CD14-positive monocyte (primary cell): ENCODE results near the gene PRR5. TPM values are rescaled to one million over a fixed set of nuclear protein-coding genes. Genes with fewer than 3 reads are reported as not detected.
A peak's percentile ranks its signal among the peaks of the same experiment; 100 is the strongest.

Source experiments
- DNase-seq, 3 donors: peaks; one replicate each; pipeline ENCODE4 v3.0.0-alpha.2; 2011 to 2022
- H2AFZ ChIP-seq: 2 replicates; pipeline ENCODE4 v1.6.0; 2012; ENCODE audit warnings: mild to moderate bottlenecking, low read depth, low read length, inconsistent platforms; ENCODE audit not compliant: insufficient read depth, poor library complexity, severe bottlenecking
- H3K27ac ChIP-seq, 2 donors: 1 replicate in 1 of 2; 2 replicates in 1 of 2; pipeline ENCODE4 v1.5.1; 2012 to 2013; ENCODE audit warnings: low read length in 2 of 2, control low read depth in 1 of 2, inconsistent platforms in 1 of 2, low read depth in 1 of 2, mild to moderate bottlenecking in 1 of 2
- H3K27me3 ChIP-seq, 2 donors: one replicate each; pipeline versions ENCODE4 v1.6.0 to v1.6.1; 2011 to 2013; ENCODE audit warnings: low read length in 2 of 2; ENCODE audit not compliant: control insufficient read depth in 2 of 2, insufficient read depth in 2 of 2
- H3K36me3 ChIP-seq, 2 donors: replicated peaks in 1 of 2; 1 replicate in 1 of 2; 2 replicates in 1 of 2; pipeline versions ENCODE4 v1.5.1 to v1.6.1; 2012 to 2013; ENCODE audit warnings: low read length in 2 of 2, control low read depth in 1 of 2, inconsistent platforms in 1 of 2, mild to moderate bottlenecking in 1 of 2; ENCODE audit not compliant: insufficient read depth in 2 of 2, control insufficient read depth in 1 of 2
- H3K4me1 ChIP-seq, 2 donors: 1 replicate in 1 of 2; 2 replicates in 1 of 2; pipeline versions ENCODE4 v1.5.1 to v1.6.1; 2012 to 2013; ENCODE audit warnings: low read length in 2 of 2, control low read depth in 1 of 2, inconsistent platforms in 1 of 2, mild to moderate bottlenecking in 1 of 2, moderate library complexity in 1 of 2; ENCODE audit not compliant: insufficient read depth in 2 of 2, control insufficient read depth in 1 of 2
- H3K4me2 ChIP-seq: replicated peaks from 2 replicates; pipeline ENCODE3; 2012; ENCODE audit warnings: low read length, moderate library complexity, mild to moderate bottlenecking; ENCODE audit not compliant: poor library complexity, severe bottlenecking; ENCODE audit errors: extremely low read depth
- H3K4me3 ChIP-seq, 3 experiments: fragments of 200-600 bp in 1 of 3; sonication (generic) in 1 of 3; replicated peaks in 1 of 3; 1 replicate in 2 of 3; 2 replicates in 1 of 3; pipeline ENCODE4 v1.5.1; 2011 to 2013; ENCODE audit warnings: low read length in 3 of 3, mild to moderate bottlenecking in 3 of 3, control low read depth in 2 of 3, low read depth in 2 of 3, inconsistent platforms in 1 of 3, moderate library complexity in 1 of 3
- H3K79me2 ChIP-seq: 2 replicates; pipeline ENCODE4 v1.6.0; 2012; ENCODE audit warnings: mild to moderate bottlenecking, control low read depth, inconsistent platforms, low read length, moderate library complexity; ENCODE audit not compliant: insufficient read depth
- H3K9ac ChIP-seq: 2 replicates; pipeline ENCODE4 v1.6.0; 2017; ENCODE audit warnings: low read length, mild to moderate bottlenecking; ENCODE audit not compliant: insufficient read depth, poor library complexity, severe bottlenecking
- H3K9me3 ChIP-seq, 2 donors: replicated peaks in 1 of 2; 1 replicate in 1 of 2; 2 replicates in 1 of 2; pipeline versions ENCODE4 v1.5.1 to v1.6.1; 2012 to 2013; ENCODE audit warnings: low read length in 2 of 2, control low read depth in 1 of 2; ENCODE audit not compliant: control insufficient read depth in 1 of 2, insufficient read depth in 1 of 2
- H4K20me1 ChIP-seq: 2 replicates; pipeline ENCODE4 v1.6.0; 2012; ENCODE audit warnings: mild to moderate bottlenecking, low read length, control low read depth, moderate library complexity; ENCODE audit not compliant: insufficient read depth
- H3K27ac Mint-ChIP-seq, 7 donors: one replicate each; pipeline ENCODE4 v1.8.0; 2020; ENCODE audit warnings: mild to moderate bottlenecking in 7 of 7, mixed read lengths in 7 of 7, moderate library complexity in 6 of 7, inconsistent platforms in 2 of 7
- H3K27me3 Mint-ChIP-seq, 3 donors: one replicate each; pipeline ENCODE4 v1.8.0; 2021 to 2022; ENCODE audit warnings: low read depth in 3 of 3, mild to moderate bottlenecking in 3 of 3, mixed read lengths in 3 of 3, moderate library complexity in 3 of 3, inconsistent platforms in 1 of 3
- H3K36me3 Mint-ChIP-seq, 2 donors: one replicate each; pipeline ENCODE4 v1.8.0; 2020; ENCODE audit warnings: mixed read lengths in 2 of 2, inconsistent platforms in 1 of 2, mild to moderate bottlenecking in 1 of 2
- H3K4me1 Mint-ChIP-seq: one replicate; pipeline ENCODE4 v1.8.0; 2020; ENCODE audit warnings: mild to moderate bottlenecking, mixed read lengths
- H3K4me3 Mint-ChIP-seq, 2 donors: one replicate each; pipeline ENCODE4 v1.8.0; 2020; ENCODE audit warnings: mild to moderate bottlenecking in 2 of 2, mixed read lengths in 2 of 2, moderate library complexity in 1 of 2
- H3K9me3 Mint-ChIP-seq, 7 donors: one replicate each; pipeline ENCODE4 v1.8.0; 2020 to 2022; ENCODE audit warnings: mixed read lengths in 7 of 7, mild to moderate bottlenecking in 6 of 7, moderate library complexity in 6 of 7, inconsistent platforms in 2 of 7
- CTCF ChIP-seq: fragments of 200-600 bp; IDR thresholded peaks from one replicate; pipeline ENCODE4 v1.8.0; 2022; ENCODE audit warnings: antibody characterized with exemption, mild to moderate bottlenecking
- WGBS: methylation state at CpG from one replicate; pipeline ENCODE4 v1.1.5; 2013; ENCODE audit warnings: missing lambda C conversion rate; ENCODE audit not compliant: insufficient coverage; 5-methylcytosine and 5-hydroxymethylcytosine counted together
- intact Hi-C, 2 donors: fragments of 100-400 bp; cut with micrococcal nuclease; formaldehyde crosslinking; loops; one replicate each; pipeline versions ENCODE4 v1.15.0 to v1.15.1; 2023
- polyA plus RNA-seq, 3 donors: library from polyadenylated mRNA; depleted of rRNA in 1 of 3; unstranded in 2 of 3; stranded (reverse) in 1 of 3; fragments of 300-500 nt in 2 of 3; fragments of >200 nt in 1 of 3; fragmentation: Illumina TruSeq in 2 of 3; gene quantifications; 1 replicate in 2 of 3; 2 replicates in 1 of 3; pipeline ENCODE4 v1.2.3, GENCODE V29; 2012 to 2021

Gene PRR5
- polyA plus RNA-seq, 3 donors = 0.66 to 1.5 (median 1.2) TPM

- DNase-seq = no peak
- Mint-ChIP-seq H3K9me3 (no peaks in the 10 kb centered on the region), H3K36me3 (no peaks in the 10 kb centered on the region), H3K4me3 (no peak overlapping the region), H3K4me1 (peaks cover 6% of the 10 kb centered on the region), H3K27me3 (peaks cover 0 to 3% (median 2%) of the 10 kb centered on the region in 3 donors), H3K27ac (peak overlapping the region in 1 of 7 donors; percentile 22)
- intact Hi-C loops = no loop called here
- H3K79me2 ChIP-seq = no peaks in the 10 kb centered on the region
- H3K4me3 ChIP-seq = no peak overlapping the region
- H3K4me1 ChIP-seq = peaks cover 0 to 5% of the 10 kb centered on the region in 2 donors
- no peaks in the 10 kb centered on the region for H3K9me3 ChIP-seq
- H3K4me2 ChIP-seq = no peak overlapping the region
- 82% methylated on average over 19 of the region's 23 CpGs for WGBS
- H3K36me3 ChIP-seq = no peaks in the 10 kb centered on the region
- no peaks in the 10 kb centered on the region for H3K27me3 ChIP-seq
- no peak overlapping the region for H3K27ac ChIP-seq
- no peaks in the 10 kb centered on the region for H4K20me1 ChIP-seq
- no peak overlapping the region for H2AFZ ChIP-seq
- no peak overlapping the region for H3K9ac ChIP-seq
- TF ChIP-seq CTCF = no peak
Observed at GRCh38 chr22:44711690-44712555, 9.9 kb downstream of the PRR5 start.

- H3K36me3 Mint-ChIP-seq = no peaks in the 10 kb centered on the region
Observed at GRCh38 chr22:44712962-44713361, 11.0 kb downstream of the PRR5 start.

More at GRCh38 chr22:44712962-44713361, 11.0 kb downstream of the PRR5 start:
- Histone ChIP-seq H4K20me1 (no peaks in the 10 kb centered on the region), H3K79me2 (no peaks in the 10 kb centered on the region), H3K4me2 (no peak overlapping the region), H3K27me3 (no peaks in the 10 kb centered on the region), H2AFZ (no peak overlapping the region), H3K36me3 (no peaks in the 10 kb centered on the region), H3K9ac (no peak overlapping the region), H3K27ac (no peak overlapping the region), H3K4me1 (peaks cover 0 to 5% of the 10 kb centered on the region in 2 donors), H3K9me3 (no peaks in the 10 kb centered on the region), H3K4me3 (no peak overlapping the region)
- TF ChIP-seq CTCF = no peak
- H3K9me3 Mint-ChIP-seq = no peaks in the 10 kb centered on the region
- DNase-seq = no peak
- H3K27ac Mint-ChIP-seq = peak overlapping the region in 1 of 7 donors; percentile 22
- no peak overlapping the region for H3K4me3 Mint-ChIP-seq
- WGBS = 99% methylated on average over 7 of the region's 8 CpGs
- H3K27me3 Mint-ChIP-seq = peaks cover 0 to 2% (median 2%) of the 10 kb centered on the region in 3 donors
- peaks cover 6% of the 10 kb centered on the region for H3K4me1 Mint-ChIP-seq
- intact Hi-C loops = no loop called here
